GM12892 (cell line): ENCODE results near the gene CD302.

Source experiments
- POLR2AphosphoS5 ChIP-seq: IDR thresholded peaks from 2 replicates; pipeline ENCODE4 v1.6.1; 2011; ENCODE audit warnings: low read depth, low read length, control low read depth
- TAF1 ChIP-seq: IDR thresholded peaks from 2 replicates; pipeline ENCODE4 v1.6.1; 2011; ENCODE audit warnings: low read depth, mild to moderate bottlenecking, control low read depth, low read length, borderline replicate concordance

GRCh38 chr2:159758239-159758638 is 39.8 kb downstream of the CD302 start:
- TF ChIP-seq POLR2AphosphoS5 (no peak), TAF1 (no peak)
